CD4-positive, alpha-beta T cell treated with Interleukin-4 for 4 hours (primary cell): ENCODE data around the gene LY6G6D.

Experiments used
- DNase-seq: peaks from one replicate; pipeline ENCODE4 v3.0.0-alpha.2; 2020

Gene LY6G6D

GRCh38 chr6:31737315-31737990, 22.3 kb downstream of the LY6G6D start:
- no peak for DNase-seq

GRCh38 chr6:31737991-31738979, 23.1 kb downstream of the LY6G6D start:
- peak; percentile 73 for DNase-seq

- peak; percentile 97 for DNase-seq
Measured at GRCh38 chr6:31739639-31740396, 24.7 kb downstream of the LY6G6D start, which contains the start of gene MSH5. Gene MSH5, plus strand, starts transcription at chr6:31740005. Its CDS starts 462 bp downstream, at chr6:31740467.

GRCh38 chr6:31740397-31741223, 25.5 kb downstream of the LY6G6D start:
- peak; percentile 2 for DNase-seq

GRCh38 chr6:31741815-31742214, 26.7 kb downstream of the LY6G6D start:
- no peak for DNase-seq

- no peak for DNase-seq
Measured at GRCh38 chr6:31742894-31743293, 27.7 kb downstream of the LY6G6D start.

- DNase-seq = no peak
Measured at GRCh38 chr6:31744422-31744821, 29.3 kb downstream of the LY6G6D start.

GRCh38 chr6:31749301-31750036, 34.3 kb downstream of the LY6G6D start:
- DNase-seq = no peak

- no peak for DNase-seq
Measured at GRCh38 chr6:31750411-31751022, 35.4 kb downstream of the LY6G6D start.

- no peak for DNase-seq
Measured at GRCh38 chr6:31752739-31753319, 37.7 kb downstream of the LY6G6D start.

GRCh38 chr6:31758281-31758680, 43.1 kb downstream of the LY6G6D start:
- no peak for DNase-seq

GRCh38 chr6:31760790-31761189, 45.6 kb downstream of the LY6G6D start:
- no peak for DNase-seq

GRCh38 chr6:31761343-31761742, 46.2 kb downstream of the LY6G6D start:
- DNase-seq = no peak

- no peak for DNase-seq
Measured at GRCh38 chr6:31762356-31762755, 47.2 kb downstream of the LY6G6D start, which contains the start of gene SAPCD1. Gene SAPCD1, plus strand, starts transcription at chr6:31762656. Its CDS starts 399 bp downstream, at chr6:31763055.

GRCh38 chr6:31762878-31763618, 47.9 kb downstream of the LY6G6D start:
- no peak for DNase-seq

GRCh38 chr6:31763619-31763940, 48.4 kb downstream of the LY6G6D start:
- no peak for DNase-seq

- no peak for DNase-seq
Measured at GRCh38 chr6:31764198-31764597, 49.0 kb downstream of the LY6G6D start.

GRCh38 chr6:31765559-31765909, 50.4 kb downstream of the LY6G6D start:
- no peak for DNase-seq

GRCh38 chr6:31765910-31766794, 51.0 kb downstream of the LY6G6D start:
- no peak for DNase-seq
